ENCODE measurements around the gene P3R3URF. TPM values are rescaled to one million over a fixed set of nuclear protein-coding genes. Genes with fewer than 3 reads are reported as not detected.

Gene P3R3URF
- total RNA-seq, 4 donors from 2014 or later: not detected

- H3K36me3 ChIP-seq: no peaks in the 10 kb centered on the region
- H3K4me1 ChIP-seq: no peaks in the 10 kb centered on the region
- no peaks in the 10 kb centered on the region for H3K9me3 ChIP-seq
- H3K27ac ChIP-seq: no peak overlapping the region
- peak in 1 of 3 donors; percentile 5 for DNase-seq
- no peak for TF ChIP-seq POLR2A (IDR thresholded peaks at IDR 0.05)
- TF ChIP-seq, protein P1, sequence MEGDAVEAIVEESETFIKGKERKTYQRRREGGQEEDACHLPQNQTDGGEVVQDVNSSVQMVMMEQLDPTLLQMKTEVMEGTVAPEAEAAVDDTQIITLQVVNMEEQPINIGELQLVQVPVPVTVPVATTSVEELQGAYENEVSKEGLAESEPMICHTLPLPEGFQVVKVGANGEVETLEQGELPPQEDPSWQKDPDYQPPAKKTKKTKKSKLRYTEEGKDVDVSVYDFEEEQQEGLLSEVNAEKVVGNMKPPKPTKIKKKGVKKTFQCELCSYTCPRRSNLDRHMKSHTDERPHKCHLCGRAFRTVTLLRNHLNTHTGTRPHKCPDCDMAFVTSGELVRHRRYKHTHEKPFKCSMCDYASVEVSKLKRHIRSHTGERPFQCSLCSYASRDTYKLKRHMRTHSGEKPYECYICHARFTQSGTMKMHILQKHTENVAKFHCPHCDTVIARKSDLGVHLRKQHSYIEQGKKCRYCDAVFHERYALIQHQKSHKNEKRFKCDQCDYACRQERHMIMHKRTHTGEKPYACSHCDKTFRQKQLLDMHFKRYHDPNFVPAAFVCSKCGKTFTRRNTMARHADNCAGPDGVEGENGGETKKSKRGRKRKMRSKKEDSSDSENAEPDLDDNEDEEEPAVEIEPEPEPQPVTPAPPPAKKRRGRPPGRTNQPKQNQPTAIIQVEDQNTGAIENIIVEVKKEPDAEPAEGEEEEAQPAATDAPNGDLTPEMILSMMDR (IDR thresholded peaks at IDR 0.05): no peak
- H3K4me3 ChIP-seq: no peak overlapping the region
- no peaks in the 10 kb centered on the region for H3K27me3 ChIP-seq
Observed at GRCh38 chr1:46159516-46159915, 16.8 kb downstream of the P3R3URF start.

GRCh38 chr1:46158312-46159281, 17.7 kb downstream of the P3R3URF start:
- H3K27me3 ChIP-seq: no peaks in the 10 kb centered on the region
- TF ChIP-seq, protein P1 (IDR thresholded peaks at IDR 0.05): no peak
- no peak for TF ChIP-seq POLR2A (IDR thresholded peaks at IDR 0.05)
- H3K27ac ChIP-seq: no peak overlapping the region
- DNase-seq: no peak
- no peaks in the 10 kb centered on the region for H3K4me1 ChIP-seq
- H3K4me3 ChIP-seq: no peak overlapping the region
- no peaks in the 10 kb centered on the region for H3K9me3 ChIP-seq
- no peaks in the 10 kb centered on the region for H3K36me3 ChIP-seq

DNA sequence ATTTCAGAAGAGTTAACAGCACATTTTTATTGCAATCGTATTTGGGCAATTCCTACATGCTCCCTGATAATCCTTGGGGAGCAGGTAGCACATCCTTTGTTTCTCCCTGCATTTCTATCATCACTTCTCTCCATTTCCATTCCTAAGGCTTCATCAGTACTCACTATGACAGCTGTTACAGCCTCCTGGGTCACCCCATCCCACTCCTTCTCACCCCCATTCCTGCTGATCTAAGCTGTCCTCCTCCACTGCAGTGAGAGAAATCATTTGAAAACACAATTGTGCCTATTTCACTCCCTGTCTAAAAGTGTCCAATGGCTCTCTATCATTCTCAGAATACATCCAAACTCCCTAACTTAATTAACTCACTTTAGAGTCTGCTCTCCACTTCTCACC, 18.4 kb downstream of the P3R3URF start:
- Histone ChIP-seq H3K4me1 (no peaks in the 10 kb centered on the region), H3K36me3 (no peaks in the 10 kb centered on the region), H3K27ac (no peak overlapping the region), H3K4me3 (no peak overlapping the region), H3K9me3 (no peaks in the 10 kb centered on the region), H3K27me3 (no peaks in the 10 kb centered on the region)
- TF ChIP-seq POLR2A (IDR thresholded peaks at IDR 0.05): no peak
- TF ChIP-seq, protein P1 (IDR thresholded peaks at IDR 0.05): no peak
- DNase-seq: no peak

DNA sequence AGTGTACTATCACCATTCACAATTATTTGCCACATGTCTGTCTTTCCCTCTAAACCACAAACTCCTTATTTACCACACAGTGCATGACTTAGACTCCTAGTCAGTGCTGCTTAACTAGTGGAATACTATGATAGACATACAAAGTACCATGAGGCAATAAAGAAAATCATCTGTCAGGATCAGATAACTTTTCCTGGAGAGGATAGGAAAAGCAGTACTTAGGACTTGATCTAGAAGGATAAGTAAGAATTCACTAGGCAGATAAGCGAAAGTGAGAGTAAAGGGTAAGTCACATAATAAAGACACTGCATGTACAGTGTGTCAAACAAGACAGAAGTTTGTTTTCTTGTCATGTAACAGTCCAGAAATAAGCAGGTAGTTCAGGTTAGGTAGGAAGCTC, 22.6 kb downstream of the P3R3URF start:
- Histone ChIP-seq H3K27me3 (no peaks in the 10 kb centered on the region), H3K4me1 (no peaks in the 10 kb centered on the region), H3K36me3 (no peaks in the 10 kb centered on the region), H3K9me3 (no peaks in the 10 kb centered on the region), H3K27ac (no peak overlapping the region), H3K4me3 (no peak overlapping the region)
- TF ChIP-seq, protein P1 (IDR thresholded peaks at IDR 0.05): no peak
- TF ChIP-seq POLR2A (IDR thresholded peaks at IDR 0.05): no peak
- no peak for DNase-seq

- TF ChIP-seq, protein P1 (IDR thresholded peaks at IDR 0.05): no peak
- no peak for TF ChIP-seq POLR2A (IDR thresholded peaks at IDR 0.05)
- Histone ChIP-seq H3K27ac (no peak overlapping the region), H3K9me3 (no peaks in the 10 kb centered on the region), H3K36me3 (no peaks in the 10 kb centered on the region), H3K4me3 (no peak overlapping the region), H3K4me1 (no peaks in the 10 kb centered on the region), H3K27me3 (no peaks in the 10 kb centered on the region)
- DNase-seq: no peak
Observed at GRCh38 chr1:46153228-46153627, 23.1 kb downstream of the P3R3URF start.

Measured in Peyer's patch (tissue), 4 donors.